Calu3 (cell line): ENCODE results near the gene CACNA2D1. TPM values are rescaled to one million over a fixed set of nuclear protein-coding genes. Genes with fewer than 3 reads are reported as not detected.

Source experiments
- BruUV-seq: library from RNA; stranded (reverse); fragments of 400-500 nt; replicated peaks from 2 replicates; lab custom pipeline; 2021; lab: Mats Ljungman, UMichigan
- CTCF ChIA-PET: fragments of 300-600 bp; sonication (Branson Sonifier 250); formaldehyde crosslinking; loops from one replicate; lab custom pipeline; 2022; ENCODE audit warnings: antibody characterized with exemption; lab: Charles Lee
- DNase-seq: peaks from one replicate; pipeline ENCODE4 v3.0.0; 2022
- H3K27ac Mint-ChIP-seq: one replicate; pipeline ENCODE4 v1.8.0; 2022; ENCODE audit warnings: mixed read lengths; ENCODE audit not compliant: unreplicated experiment
- H3K27me3 Mint-ChIP-seq: one replicate; pipeline ENCODE4 v1.8.0; 2022; ENCODE audit warnings: mixed read lengths; ENCODE audit not compliant: unreplicated experiment
- H3K36me3 Mint-ChIP-seq: one replicate; pipeline ENCODE4 v1.8.0; 2022; ENCODE audit warnings: mild to moderate bottlenecking, moderate library complexity, mixed read lengths; ENCODE audit not compliant: insufficient read depth, unreplicated experiment
- H3K4me1 Mint-ChIP-seq: one replicate; pipeline ENCODE4 v1.8.0; 2022; ENCODE audit warnings: mild to moderate bottlenecking, low read depth, mixed read lengths; ENCODE audit not compliant: unreplicated experiment
- H3K4me3 Mint-ChIP-seq: one replicate; pipeline ENCODE4 v1.8.0; 2022; ENCODE audit warnings: mild to moderate bottlenecking, low read depth, moderate library complexity, mixed read lengths; ENCODE audit not compliant: unreplicated experiment
- H3K9me3 Mint-ChIP-seq: one replicate; pipeline ENCODE4 v1.8.0; 2022; ENCODE audit warnings: low read depth, mixed read lengths; ENCODE audit not compliant: unreplicated experiment
- intact Hi-C: fragments of 100-400 bp; cut with micrococcal nuclease; formaldehyde crosslinking; loops from one replicate; pipeline ENCODE4 v1.10.0; 2022; ENCODE audit not compliant: unreplicated experiment
- total RNA-seq: library from RNA; stranded (reverse); gene quantifications from 2 replicates; pipeline ENCODE4 v1.2.3, GENCODE V29; 2022
- TF ChIP-seq, protein P1 (sequence below): fragments of 200-600 bp; IDR thresholded peaks from one replicate; pipeline ENCODE4 v1.8.0; 2022; ENCODE audit warnings: antibody characterized with exemption; ENCODE audit not compliant: unreplicated experiment

CACNA2D1 gene
- total RNA-seq, 1 experiment from 2014 or later: 10.4 TPM

GRCh38 chr7:82441669-82442478 lies 1.7 kb downstream of the CACNA2D1 start:
- CTCF ChIA-PET: interaction anchor here (0.6 kb wide), 1 partner anchor 84 kb away, joined by 6 read pairs; no protein-coding TSS in a partner anchor
- Mint-ChIP-seq H3K27ac (no peak overlapping the region), H3K36me3 (peaks cover 22% of the 10 kb centered on the region), H3K4me3 (peak overlapping the region; percentile 88), H3K4me1 (no peaks in the 10 kb centered on the region), H3K9me3 (no peaks in the 10 kb centered on the region), H3K27me3 (no peaks in the 10 kb centered on the region)
- intact Hi-C loops: loop anchor here (5.0 kb wide), 1 partner anchor 210 kb away; no protein-coding TSS in a partner anchor
- DNase-seq: no peak
- TF ChIP-seq, protein P1, sequence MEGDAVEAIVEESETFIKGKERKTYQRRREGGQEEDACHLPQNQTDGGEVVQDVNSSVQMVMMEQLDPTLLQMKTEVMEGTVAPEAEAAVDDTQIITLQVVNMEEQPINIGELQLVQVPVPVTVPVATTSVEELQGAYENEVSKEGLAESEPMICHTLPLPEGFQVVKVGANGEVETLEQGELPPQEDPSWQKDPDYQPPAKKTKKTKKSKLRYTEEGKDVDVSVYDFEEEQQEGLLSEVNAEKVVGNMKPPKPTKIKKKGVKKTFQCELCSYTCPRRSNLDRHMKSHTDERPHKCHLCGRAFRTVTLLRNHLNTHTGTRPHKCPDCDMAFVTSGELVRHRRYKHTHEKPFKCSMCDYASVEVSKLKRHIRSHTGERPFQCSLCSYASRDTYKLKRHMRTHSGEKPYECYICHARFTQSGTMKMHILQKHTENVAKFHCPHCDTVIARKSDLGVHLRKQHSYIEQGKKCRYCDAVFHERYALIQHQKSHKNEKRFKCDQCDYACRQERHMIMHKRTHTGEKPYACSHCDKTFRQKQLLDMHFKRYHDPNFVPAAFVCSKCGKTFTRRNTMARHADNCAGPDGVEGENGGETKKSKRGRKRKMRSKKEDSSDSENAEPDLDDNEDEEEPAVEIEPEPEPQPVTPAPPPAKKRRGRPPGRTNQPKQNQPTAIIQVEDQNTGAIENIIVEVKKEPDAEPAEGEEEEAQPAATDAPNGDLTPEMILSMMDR: no peak
- TSS peak; percentile 28 for BruUV-seq

- intact Hi-C loops: no loop called here
- no peaks in the 10 kb centered on the region for H3K9me3 Mint-ChIP-seq
- CTCF ChIA-PET: no interaction called here
These were observed 5.1 kb downstream of the CACNA2D1 start for GRCh38 chr7:82438521-82438920.

GRCh38 chr7:82435769-82436168 lies 7.8 kb downstream of the CACNA2D1 start:
- DNase-seq: no peak
- CTCF ChIA-PET: no interaction called here
- intact Hi-C loops: no loop called here
- BruUV-seq: no TSS peak
- Mint-ChIP-seq H3K27me3 (no peaks in the 10 kb centered on the region), H3K9me3 (no peaks in the 10 kb centered on the region), H3K4me1 (no peaks in the 10 kb centered on the region), H3K27ac (no peak overlapping the region), H3K36me3 (no peaks in the 10 kb centered on the region), H3K4me3 (no peak overlapping the region)
- TF ChIP-seq, protein P1: no peak

More at GRCh38 chr7:82438521-82438920, 5.1 kb downstream of the CACNA2D1 start:
- DNase-seq: no peak
- peaks cover 12% of the 10 kb centered on the region for H3K36me3 Mint-ChIP-seq
- TF ChIP-seq, protein P1: no peak
- H3K4me3 Mint-ChIP-seq: no peak overlapping the region
- BruUV-seq: no TSS peak
- no peaks in the 10 kb centered on the region for H3K27me3 Mint-ChIP-seq
- no peak overlapping the region for H3K27ac Mint-ChIP-seq
- no peaks in the 10 kb centered on the region for H3K4me1 Mint-ChIP-seq

GRCh38 chr7:82434275-82435022 lies 9.1 kb downstream of the CACNA2D1 start:
- H3K4me1 Mint-ChIP-seq: no peaks in the 10 kb centered on the region
- BruUV-seq: no TSS peak

More at GRCh38 chr7:82434275-82435022, 9.1 kb downstream of the CACNA2D1 start:
- Mint-ChIP-seq H3K36me3 (no peaks in the 10 kb centered on the region), H3K4me3 (no peak overlapping the region), H3K27ac (no peak overlapping the region), H3K27me3 (no peaks in the 10 kb centered on the region), H3K9me3 (no peaks in the 10 kb centered on the region)
- no peak for DNase-seq
- CTCF ChIA-PET: no interaction called here
- intact Hi-C loops: no loop called here
- TF ChIP-seq, protein P1: no peak
